ENCODE measurements around the gene SLC25A15. TPM values are rescaled to one million over a fixed set of nuclear protein-coding genes. Genes with fewer than 3 reads are reported as not detected.

The SLC25A15 gene
- total and polyA plus RNA-seq, 2 experiments from 2014 or later: 11.5 to 24.3 TPM

GRCh38 chr13:40799508-40799907, 10.1 kb downstream of the SLC25A15 start:
- Histone ChIP-seq H3K9me3 (ENCODE audit: low read depth) (no peaks in the 10 kb centered on the region), H3K9me2 (replicated peaks; ENCODE audit: insufficient read depth) (no peaks in the 10 kb centered on the region), H3K36me3 (replicated peaks; ENCODE audit: insufficient read depth, low read depth) (no peaks in the 10 kb centered on the region), H3K27ac (no peak overlapping the region), H3K79me2 (peaks cover 3% of the 10 kb centered on the region), H2AFZ (no peak overlapping the region), H3K27me3 (no peaks in the 10 kb centered on the region), H3K4me3 (no peak overlapping the region), H3K4me2 (no peak overlapping the region), H4K20me1 (ENCODE audit: insufficient read depth, poor library complexity, severe bottlenecking) (no peaks in the 10 kb centered on the region), H3K4me1 (ENCODE audit: insufficient read depth) (peaks cover 14% of the 10 kb centered on the region)
- DNase-seq (ENCODE audit: low spot score): no peak
- WGBS (ENCODE audit: low lambda C conversion rate, missing lambda C conversion rate): 94% methylated on average over 4 of the region's 4 CpGs
- TF ChIP-seq CTCF (IDR thresholded peaks at IDR 0.05; ENCODE audit: poor library complexity): no peak
- no peak for TF ChIP-seq EZH2 (IDR thresholded peaks at IDR 0.05; ENCODE audit: borderline replicate concordance)
- no peak for TF ChIP-seq EZH2phosphoT487 (IDR thresholded peaks at IDR 0.05; ENCODE audit: low read depth, severe bottlenecking, unreplicated experiment)

GRCh38 chr13:40800559-40800958, 11.1 kb downstream of the SLC25A15 start:
- no peaks in the 10 kb centered on the region for H3K36me3 ChIP-seq (replicated peaks; ENCODE audit: insufficient read depth, low read depth)
- H2AFZ ChIP-seq: no peak overlapping the region
- no peaks in the 10 kb centered on the region for H4K20me1 ChIP-seq (ENCODE audit: insufficient read depth, poor library complexity, severe bottlenecking)
- TF ChIP-seq EZH2phosphoT487 (IDR thresholded peaks at IDR 0.05; ENCODE audit: low read depth, severe bottlenecking, unreplicated experiment) (no peak), CTCF (IDR thresholded peaks at IDR 0.05; ENCODE audit: poor library complexity) (no peak), EZH2 (IDR thresholded peaks at IDR 0.05; ENCODE audit: borderline replicate concordance) (no peak)
- no peaks in the 10 kb centered on the region for H3K27me3 ChIP-seq
- no peaks in the 10 kb centered on the region for H3K9me2 ChIP-seq (replicated peaks; ENCODE audit: insufficient read depth)
- H3K79me2 ChIP-seq: peaks cover 3% of the 10 kb centered on the region
- H3K4me3 ChIP-seq: no peak overlapping the region
- DNase-seq (ENCODE audit: low spot score): no peak
- no peak overlapping the region for H3K4me2 ChIP-seq
- peaks cover 14% of the 10 kb centered on the region for H3K4me1 ChIP-seq (ENCODE audit: insufficient read depth)
- 93% methylated on average over 5 of the region's 5 CpGs for WGBS (ENCODE audit: low lambda C conversion rate, missing lambda C conversion rate)
- no peak overlapping the region for H3K27ac ChIP-seq
- no peaks in the 10 kb centered on the region for H3K9me3 ChIP-seq (ENCODE audit: low read depth)

- H3K27ac ChIP-seq: peak overlapping the region; percentile 74
- TF ChIP-seq EZH2phosphoT487 (IDR thresholded peaks at IDR 0.05; ENCODE audit: low read depth, severe bottlenecking, unreplicated experiment) (no peak), CTCF (IDR thresholded peaks at IDR 0.05; ENCODE audit: poor library complexity) (no peak), EZH2 (IDR thresholded peaks at IDR 0.05; ENCODE audit: borderline replicate concordance) (no peak)
- no peaks in the 10 kb centered on the region for H4K20me1 ChIP-seq (ENCODE audit: insufficient read depth, poor library complexity, severe bottlenecking)
- H3K27me3 ChIP-seq: no peaks in the 10 kb centered on the region
- H3K9me3 ChIP-seq (ENCODE audit: low read depth): no peaks in the 10 kb centered on the region
- H2AFZ ChIP-seq: no peak overlapping the region
- H3K4me2 ChIP-seq: peak overlapping the region; percentile 64
- WGBS (ENCODE audit: low lambda C conversion rate, missing lambda C conversion rate): 71% methylated on average over 6 of the region's 6 CpGs
- H3K79me2 ChIP-seq: peaks cover 3% of the 10 kb centered on the region
- peak; percentile 32 for DNase-seq (ENCODE audit: low spot score)
- H3K9me2 ChIP-seq (replicated peaks; ENCODE audit: insufficient read depth): no peaks in the 10 kb centered on the region
- no peaks in the 10 kb centered on the region for H3K36me3 ChIP-seq (replicated peaks; ENCODE audit: insufficient read depth, low read depth)
- H3K4me1 ChIP-seq (ENCODE audit: insufficient read depth): peaks cover 14% of the 10 kb centered on the region
- H3K4me3 ChIP-seq: no peak overlapping the region
Observed at GRCh38 chr13:40801255-40802217, 12.1 kb downstream of the SLC25A15 start.

Measured in hepatocyte (in vitro differentiated cells).